ENCODE data around the gene PERP. TPM values are rescaled to one million over a fixed set of nuclear protein-coding genes. Genes with fewer than 3 reads are reported as not detected.

PERP gene
- total and polyA plus RNA-seq, 2 donors (not counting 1 experiment from before 2014, with no cell fraction given), result 0.22 to 0.30 TPM

GRCh38 chr6:138063726-138064125 is 43.5 kb downstream of the PERP start:
- WGBS (ENCODE audit: insufficient coverage), result no CpG with 5 or more reads among the region's 2 CpGs
- POLR2A ChIA-PET, result no interaction called here
- ATAC-seq (ENCODE audit: low read depth) (no peak), DNase-seq (no peak)
- peaks cover 14% of the 10 kb centered on the region for H3K27me3 Mint-ChIP-seq
- Histone ChIP-seq H3K9me3 (ENCODE audit: control extremely low read depth in 1 of 3, control insufficient read depth in 2 of 3, insufficient read depth in 1 of 3, low read length in 2 of 3) (no peaks in the 10 kb centered on the region), H3K4me2 (replicated peaks; ENCODE audit: low read depth, low read length, poor library complexity, severe bottlenecking) (no peak overlapping the region), H4K20me1 (ENCODE audit: control insufficient read depth, insufficient read depth, low read length, poor library complexity, severe bottlenecking) (no peaks in the 10 kb centered on the region), H3K36me3 (replicated peaks in 1 of 2; ENCODE audit: control extremely low read depth in 1 of 2, control insufficient read depth in 1 of 2, extremely low read depth in 1 of 2, insufficient read depth in 2 of 2, low read length in 1 of 2) (no peaks in the 10 kb centered on the region), H2AFZ (ENCODE audit: insufficient read depth, low read depth, low read length, poor library complexity, severe bottlenecking) (no peak overlapping the region), H3K4me1 (ENCODE audit: control insufficient read depth in 2 of 2, insufficient read depth in 2 of 2, low read length in 2 of 2) (no peaks in the 10 kb centered on the region), H3K79me2 (ENCODE audit: control insufficient read depth, insufficient read depth, low read length) (no peaks in the 10 kb centered on the region), H3K27me3 (replicated peaks in 1 of 4; ENCODE audit: control extremely low read depth in 1 of 4, control insufficient read depth in 3 of 4, insufficient read depth in 4 of 4, low read length in 3 of 4) (peaks cover 0 to 3% (median 0%) of the 10 kb centered on the region in 4 experiments), H3K27ac (ENCODE audit: low read length in 2 of 2) (no peak overlapping the region), H3K4me3 (ENCODE audit: control extremely low read depth in 1 of 5, extremely low read depth in 1 of 5, insufficient read depth in 1 of 5, low read depth in 2 of 5, low read length in 4 of 5) (no peak overlapping the region), H3K9ac (ENCODE audit: low read length) (no peak overlapping the region)
- no peak overlapping the region for H3K4me3 Mint-ChIP-seq
- CTCF ChIA-PET, result no interaction called here
- no peak overlapping the region for H3K27ac Mint-ChIP-seq
- no peaks in the 10 kb centered on the region for H3K4me1 Mint-ChIP-seq
- H3K9me3 Mint-ChIP-seq (ENCODE audit: insufficient read depth), result no peaks in the 10 kb centered on the region
- TF ChIP-seq EZH2 (IDR thresholded peaks at IDR 0.05; ENCODE audit: borderline replicate concordance, insufficient read depth, low read depth, low read length, poor library complexity, severe bottlenecking), result no peak
- no peak for TF ChIP-seq CTCF (IDR thresholded peaks at IDR 0.05)
- intact Hi-C loops (cut with micrococcal nuclease), result no loop called here

DNA sequence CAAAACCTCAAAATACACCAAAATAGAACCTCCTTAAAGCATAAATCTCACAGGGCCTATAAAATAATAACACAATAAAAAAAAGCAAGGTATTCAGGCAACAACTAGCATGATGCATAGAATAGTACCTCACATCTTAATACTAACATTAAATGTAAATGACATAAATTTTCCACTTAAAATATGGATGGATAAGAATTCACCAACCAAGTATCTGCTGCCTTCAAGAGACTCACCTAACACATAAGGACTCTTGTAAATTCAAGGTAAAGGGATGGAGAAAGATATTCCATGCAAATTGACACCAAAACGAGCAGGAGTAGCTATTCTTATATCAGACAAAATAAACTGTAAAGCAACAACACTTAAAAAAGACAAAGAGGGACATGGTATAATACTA is 52.2 kb downstream of the PERP start:
- POLR2A ChIA-PET, result no interaction called here
- Histone ChIP-seq H3K79me2 (ENCODE audit: control insufficient read depth, insufficient read depth, low read length) (no peaks in the 10 kb centered on the region), H3K36me3 (replicated peaks in 1 of 2; ENCODE audit: control extremely low read depth in 1 of 2, control insufficient read depth in 1 of 2, extremely low read depth in 1 of 2, insufficient read depth in 2 of 2, low read length in 1 of 2) (no peaks in the 10 kb centered on the region), H4K20me1 (ENCODE audit: control insufficient read depth, insufficient read depth, low read length, poor library complexity, severe bottlenecking) (no peaks in the 10 kb centered on the region), H2AFZ (ENCODE audit: insufficient read depth, low read depth, low read length, poor library complexity, severe bottlenecking) (no peak overlapping the region), H3K9me3 (ENCODE audit: control extremely low read depth in 1 of 3, control insufficient read depth in 2 of 3, insufficient read depth in 1 of 3, low read length in 2 of 3) (peaks cover 0 to 3% (median 0%) of the 10 kb centered on the region in 3 donors), H3K4me2 (replicated peaks; ENCODE audit: low read depth, low read length, poor library complexity, severe bottlenecking) (no peak overlapping the region), H3K4me3 (ENCODE audit: control extremely low read depth in 1 of 5, extremely low read depth in 1 of 5, insufficient read depth in 1 of 5, low read depth in 2 of 5, low read length in 4 of 5) (no peak overlapping the region), H3K27ac (ENCODE audit: low read length in 2 of 2) (no peak overlapping the region), H3K9ac (ENCODE audit: low read length) (no peak overlapping the region), H3K4me1 (ENCODE audit: control insufficient read depth in 2 of 2, insufficient read depth in 2 of 2, low read length in 2 of 2) (no peaks in the 10 kb centered on the region), H3K27me3 (replicated peaks in 1 of 4; ENCODE audit: control extremely low read depth in 1 of 4, control insufficient read depth in 3 of 4, insufficient read depth in 4 of 4, low read length in 3 of 4) (peaks cover 0 to 3% (median 1%) of the 10 kb centered on the region in 4 experiments)
- no CpG with 5 or more reads among the region's 1 CpG for WGBS (ENCODE audit: insufficient coverage)
- no peak overlapping the region for H3K4me3 Mint-ChIP-seq
- peaks cover 17% of the 10 kb centered on the region for H3K9me3 Mint-ChIP-seq (ENCODE audit: insufficient read depth)
- TF ChIP-seq CTCF (IDR thresholded peaks at IDR 0.05), result no peak
- no peak for TF ChIP-seq EZH2 (IDR thresholded peaks at IDR 0.05; ENCODE audit: borderline replicate concordance, insufficient read depth, low read depth, low read length, poor library complexity, severe bottlenecking)
- peaks cover 67% of the 10 kb centered on the region for H3K27me3 Mint-ChIP-seq
- CTCF ChIA-PET, result no interaction called here
- no peak for ATAC-seq (ENCODE audit: low read depth)
- DNase-seq, result no peak
- H3K27ac Mint-ChIP-seq, result no peak overlapping the region
- H3K4me1 Mint-ChIP-seq, result no peaks in the 10 kb centered on the region
- intact Hi-C loops (cut with micrococcal nuclease), result no loop called here
